GM10248 (cell line): ENCODE measurements around the gene STYXL1.

ENCODE experiments used
- CTCF ChIA-PET: fragments of 300-600 bp; sonication (Branson Sonifier 250); formaldehyde crosslinking; extraction: SDS; loops from one replicate; lab custom pipeline; 2021; ENCODE audit warnings: antibody characterized with exemption; lab: Yijun Ruan, JAX
- POLR2A ChIA-PET: fragments of 350-650 bp; sonication (Branson Sonifier 250); formaldehyde crosslinking; extraction: SDS; loops from one replicate; lab custom pipeline; 2020; ENCODE audit warnings: antibody characterized with exemption; lab: Yijun Ruan, JAX
- DNase-seq: peaks from one replicate; pipeline ENCODE4 v3.0.0; 2012; ENCODE audit errors: extremely low spot score
- CTCF ChIP-seq: IDR thresholded peaks from 2 replicates; pipeline ENCODE4 v1.5.1; 2012; ENCODE audit warnings: mild to moderate bottlenecking, low read depth; ENCODE audit errors: extremely low read depth, missing control alignments, control extremely low read depth

Gene STYXL1

DNA sequence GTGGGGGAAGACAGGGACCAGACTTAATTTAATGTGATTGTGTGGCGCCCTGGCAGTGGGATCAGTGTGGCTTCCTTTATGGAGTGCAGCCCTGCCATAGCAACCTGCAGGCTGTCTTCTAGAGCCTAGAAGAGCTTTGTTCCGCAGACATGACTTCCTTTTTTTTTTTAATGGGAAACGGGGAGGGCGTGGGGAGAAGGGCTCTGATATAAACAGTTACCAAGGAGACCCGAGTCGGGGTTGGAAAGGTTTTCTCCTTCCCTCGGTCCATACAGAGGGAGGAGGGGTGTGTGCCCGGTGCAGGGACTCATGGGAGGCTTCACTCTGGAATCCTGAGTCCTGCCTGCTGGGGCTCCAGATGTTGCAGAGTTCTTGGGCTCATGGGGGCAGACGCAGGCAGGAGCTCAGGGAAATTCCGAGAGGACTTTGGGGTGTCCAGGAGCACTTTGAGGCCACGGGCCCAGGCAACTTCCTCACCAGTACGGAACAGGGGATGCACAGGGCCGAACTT lies 80.3 kb downstream of the STYXL1 start:
- ChIA-PET POLR2A (no interaction called here), CTCF (interaction anchor here (4.0 kb wide), 1 partner anchor 53 kb away, joined by 12 read pairs; no protein-coding TSS in a partner anchor)
- no peak for DNase-seq
- TF ChIP-seq CTCF, result no peak

DNA sequence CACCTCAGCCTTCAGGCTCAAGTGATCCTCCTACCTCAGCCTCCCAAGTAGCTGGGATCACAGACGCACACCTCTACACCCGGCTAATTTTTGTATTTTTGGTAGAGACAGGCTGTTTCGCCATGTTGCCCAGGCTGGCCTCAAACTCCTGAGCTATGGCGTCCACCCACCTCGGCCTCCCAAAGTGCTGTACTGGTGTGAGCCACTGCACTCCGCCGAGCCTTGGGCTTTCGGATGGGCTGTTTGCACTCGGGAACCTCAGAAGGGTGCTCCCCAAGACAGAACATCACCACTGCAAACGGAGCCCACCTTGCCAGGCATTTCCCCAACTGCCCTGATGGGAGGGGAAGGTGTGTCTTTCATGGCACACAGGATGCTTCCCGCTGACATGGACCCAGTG lies 80.7 kb downstream of the STYXL1 start:
- DNase-seq, result no peak
- ChIA-PET CTCF (interaction anchor here (4.0 kb wide), 1 partner anchor 53 kb away, joined by 12 read pairs; no protein-coding TSS in a partner anchor), POLR2A (no interaction called here)
- TF ChIP-seq CTCF, result no peak

DNA sequence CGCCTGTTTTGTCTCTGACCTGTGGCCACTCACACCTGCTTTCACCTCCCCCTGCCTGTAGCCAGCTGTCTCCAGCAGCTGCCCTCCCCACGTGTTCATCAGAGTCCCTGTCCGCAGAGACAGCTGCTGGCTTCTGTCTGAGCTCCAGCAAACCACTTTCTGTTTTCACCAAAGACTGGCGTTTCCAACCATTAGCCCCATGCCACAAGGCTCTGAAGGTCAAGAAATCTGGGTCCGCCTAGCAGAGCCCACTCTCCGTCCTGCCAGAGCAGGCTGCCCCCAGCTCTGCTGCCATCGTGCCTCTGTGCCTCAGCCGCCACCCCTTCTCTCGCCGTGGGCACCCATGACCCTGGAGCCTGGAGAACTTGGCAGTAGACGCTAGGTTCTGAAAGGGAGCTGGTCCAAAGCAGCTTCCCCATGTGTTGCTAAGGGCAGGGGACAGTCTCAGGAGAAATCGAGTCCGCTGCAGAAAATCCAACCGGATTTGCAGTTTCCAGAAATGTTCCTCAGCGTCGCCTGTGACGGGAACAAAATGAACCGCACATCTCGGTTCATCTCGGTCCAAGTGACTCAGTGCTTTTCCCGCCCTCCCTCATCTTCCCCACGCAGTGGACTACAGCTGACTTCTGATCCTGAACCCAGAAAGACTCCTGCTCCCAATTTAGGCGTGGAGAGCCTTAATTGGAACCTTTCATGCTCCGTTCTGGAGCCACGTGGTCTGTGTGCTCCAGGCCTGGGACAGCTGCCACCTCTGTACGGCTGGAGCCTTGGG lies 81.4 kb downstream of the STYXL1 start:
- CTCF ChIA-PET, result interaction anchor here (1.1 to 4.0 kb wide), 2 partner anchors 11 to 54 kb away, joined by 3 to 12 read pairs; no protein-coding TSS in a partner anchor
- TF ChIP-seq CTCF, result no peak
- POLR2A ChIA-PET, result no interaction called here
- DNase-seq, result no peak

DNA sequence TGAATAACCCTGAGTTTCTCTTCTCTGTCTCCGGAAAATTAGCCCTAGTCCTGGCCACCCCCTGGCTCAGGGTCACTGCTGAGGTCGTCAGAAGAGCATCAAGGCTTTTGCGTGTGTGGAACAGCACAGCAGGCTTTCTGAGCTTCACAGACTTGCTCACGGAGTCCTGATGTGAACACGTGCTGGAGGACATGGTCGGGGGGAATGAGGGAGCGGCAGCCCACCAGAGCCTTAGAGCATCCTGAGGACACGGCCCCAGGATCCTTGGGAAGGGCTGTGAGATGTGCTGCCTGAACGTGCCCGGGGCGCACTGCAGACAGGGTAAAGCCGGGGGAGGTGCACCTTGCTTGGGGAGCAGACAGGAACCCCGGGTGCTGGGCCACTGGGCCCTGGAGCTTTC lies 82.2 kb downstream of the STYXL1 start:
- no peak for TF ChIP-seq CTCF
- CTCF ChIA-PET, result interaction anchor here (1.1 to 4.0 kb wide), 2 partner anchors 12 to 55 kb away, joined by 3 to 12 read pairs; no protein-coding TSS in a partner anchor
- POLR2A ChIA-PET, result interaction anchor here (0.5 kb wide), 1 partner anchor 11 kb away, joined by 3 read pairs; no protein-coding TSS in a partner anchor
- DNase-seq, result no peak

- TF ChIP-seq CTCF, result no peak
- ChIA-PET POLR2A (interaction anchor here (0.6 kb wide), 1 partner anchor 84 kb away, joined by 5 read pairs; the partner anchor contains the start of gene RHBDD2), CTCF (interaction anchor here (4.0 kb wide), 1 partner anchor 57 kb away, joined by 12 read pairs; no protein-coding TSS in a partner anchor)
- no peak for DNase-seq
Measured at GRCh38 chr7:75963381-75963995, 84.3 kb downstream of the STYXL1 start.
